Neural progenitor cell (in vitro differentiated cells): ENCODE results near the gene NELFCD. TPM values are rescaled to one million over a fixed set of nuclear protein-coding genes. Genes with fewer than 3 reads are reported as not detected.
A peak's percentile ranks its signal among the peaks of the same experiment; 100 is the strongest.

Experiments used
- DNase-seq: peaks from one replicate; pipeline ENCODE4 v3.0.0-alpha.2; 2016; ENCODE audit warnings: low spot score
- H2AFZ ChIP-seq: fragments of 200-600 bp; sonication (generic); replicated peaks from 2 replicates; pipeline ENCODE4 v1.6.1; 2016; ENCODE audit warnings: antibody characterized with exemption
- H3F3A ChIP-seq: fragments of 200-600 bp; sonication (generic); 2 replicates; pipeline ENCODE4 v1.6.1; 2016; ENCODE audit warnings: antibody characterized with exemption, low read depth
- H3K27ac ChIP-seq: fragments of 200-600 bp; sonication (generic); 2 replicates; pipeline ENCODE4 v1.5.1; 2016; ENCODE audit warnings: mild to moderate bottlenecking
- H3K27me3 ChIP-seq: fragments of 200-600 bp; sonication (generic); 2 replicates; pipeline ENCODE4 v1.6.1; 2016; ENCODE audit warnings: mild to moderate bottlenecking, moderate library complexity
- H3K36me3 ChIP-seq: fragments of 200-600 bp; sonication (generic); 2 replicates; pipeline ENCODE4 v1.5.1; 2016
- H3K4me1 ChIP-seq: fragments of 200-600 bp; sonication (generic); 2 replicates; pipeline ENCODE4 v1.6.1; 2016; ENCODE audit warnings: mixed run types
- H3K4me2 ChIP-seq: fragments of 200-600 bp; sonication (generic); 2 replicates; pipeline ENCODE4 v1.6.1; 2016
- H3K4me3 ChIP-seq: fragments of 200-600 bp; sonication (generic); 2 replicates; pipeline ENCODE4 v1.5.1; 2016
- H3K79me2 ChIP-seq: fragments of 200-600 bp; sonication (generic); 2 replicates; pipeline ENCODE4 v1.6.1; 2016; ENCODE audit warnings: low read depth
- H3K9ac ChIP-seq: fragments of 200-600 bp; sonication (generic); 2 replicates; pipeline ENCODE4 v1.6.1; 2016
- H3K9me3 ChIP-seq: fragments of 200-600 bp; sonication (generic); 2 replicates; pipeline ENCODE4 v1.5.1; 2016; ENCODE audit warnings: low read depth
- H4K20me1 ChIP-seq: fragments of 200-600 bp; sonication (generic); 2 replicates; pipeline ENCODE4 v1.6.1; 2016; ENCODE audit warnings: low read depth
- H3K27ac Mint-ChIP-seq: 3 replicates; pipeline ENCODE4 v1.8.0; 2021; ENCODE audit warnings: mixed read lengths
- H3K27me3 Mint-ChIP-seq: 2 replicates; pipeline ENCODE4 v1.8.0; 2022; ENCODE audit warnings: low read depth, mild to moderate bottlenecking, inconsistent platforms, moderate library complexity, mixed read lengths; ENCODE audit not compliant: insufficient read depth
- H3K36me3 Mint-ChIP-seq: 3 replicates; pipeline ENCODE4 v1.8.0; 2021; ENCODE audit warnings: mixed read lengths
- H3K4me1 Mint-ChIP-seq: 3 replicates; pipeline ENCODE4 v1.8.0; 2021; ENCODE audit warnings: mixed read lengths
- H3K4me3 Mint-ChIP-seq: 3 replicates; pipeline ENCODE4 v1.8.0; 2021; ENCODE audit warnings: mild to moderate bottlenecking, moderate library complexity, mixed read lengths
- H3K9me3 Mint-ChIP-seq: 3 replicates; pipeline ENCODE4 v1.8.0; 2020; ENCODE audit warnings: mixed read lengths
- CTCF ChIP-seq: fragments of 200-600 bp; sonication (generic); IDR thresholded peaks from 2 replicates; pipeline ENCODE4 v1.5.1; 2017; ENCODE audit warnings: antibody characterized with exemption, mild to moderate bottlenecking
- EZH2 ChIP-seq: fragments of 200-600 bp; sonication (generic); IDR thresholded peaks from 2 replicates; pipeline ENCODE4 v1.6.1; 2017; ENCODE audit warnings: antibody characterized with exemption, mild to moderate bottlenecking, moderate library complexity
- EZH2phosphoT487 ChIP-seq: fragments of 200-600 bp; sonication (generic); IDR thresholded peaks from 2 replicates; pipeline ENCODE4 v1.6.1; 2017; ENCODE audit warnings: antibody characterized with exemption
- total RNA-seq: library from RNA; depleted of rRNA; stranded (reverse); fragments of >200 nt; gene quantifications from 2 replicates; pipeline ENCODE4 v1.2.3, GENCODE V29; 2015; ENCODE audit warnings: low replicate concordance

Gene NELFCD
- total RNA-seq, 1 donor from 2014 or later = 58.9 TPM

DNA sequence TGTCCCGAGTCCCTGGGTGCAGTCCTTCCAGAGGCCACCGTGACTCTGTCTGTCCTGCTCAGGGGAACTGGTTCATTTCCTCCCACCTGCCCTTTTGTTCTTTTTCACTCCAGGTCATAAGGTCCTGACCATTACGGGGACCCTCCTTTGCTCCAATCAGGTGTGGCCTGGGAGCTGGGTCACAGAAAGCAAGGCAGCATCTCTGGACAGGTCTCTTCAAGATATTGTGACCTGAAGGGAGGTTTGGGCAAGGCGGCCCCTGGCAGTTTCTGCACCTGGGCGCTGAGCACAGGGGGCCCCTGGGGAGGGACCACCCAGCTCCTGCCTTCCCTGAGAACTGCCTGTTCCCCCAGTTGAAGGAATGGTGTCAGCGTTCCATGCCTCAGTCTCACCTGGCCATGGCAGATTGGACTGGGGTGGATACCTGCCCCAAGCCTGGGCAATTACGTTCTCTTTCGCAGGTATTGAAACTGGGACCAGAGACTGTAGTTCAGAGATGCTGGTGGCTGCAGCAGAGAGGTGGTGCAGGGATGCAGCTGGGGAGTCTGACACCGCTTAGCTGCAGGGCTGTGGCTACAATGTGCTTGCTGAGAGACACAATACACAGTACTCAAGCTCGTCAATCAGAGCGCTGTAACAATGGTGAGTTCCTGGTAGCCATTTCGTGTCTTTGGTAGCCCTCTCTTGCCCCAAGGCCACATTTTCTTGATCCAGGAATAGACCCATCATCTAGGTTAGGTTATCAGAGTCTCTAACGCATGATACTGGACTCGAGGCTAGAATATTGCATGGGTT is 15.6 kb upstream of the NELFCD start:
- H3K27me3 ChIP-seq = no peaks in the 10 kb centered on the region
- TF ChIP-seq EZH2phosphoT487 = no peak
- TF ChIP-seq CTCF = no peak
- TF ChIP-seq EZH2 = no peak
- DNase-seq = peak; percentile 54
- H3K79me2 ChIP-seq = no peaks in the 10 kb centered on the region
- no peaks in the 10 kb centered on the region for H4K20me1 ChIP-seq
- Mint-ChIP-seq H3K27ac (no peak overlapping the region), H3K9me3 (peaks cover 20% of the 10 kb centered on the region), H3K4me3 (no peak overlapping the region), H3K4me1 (peaks cover 3% of the 10 kb centered on the region), H3K27me3 (peaks cover 7% of the 10 kb centered on the region), H3K36me3 (no peaks in the 10 kb centered on the region)
- H3F3A ChIP-seq = no peaks in the 10 kb centered on the region
- H2AFZ ChIP-seq = no peak overlapping the region
- no peak overlapping the region for H3K27ac ChIP-seq
- no peak overlapping the region for H3K4me3 ChIP-seq
- no peak overlapping the region for H3K4me2 ChIP-seq
- H3K4me1 ChIP-seq = peaks cover 10% of the 10 kb centered on the region
- peaks cover 4% of the 10 kb centered on the region for H3K9me3 ChIP-seq
- H3K9ac ChIP-seq = no peak overlapping the region
- no peaks in the 10 kb centered on the region for H3K36me3 ChIP-seq

GRCh38 chr20:58967652-58968429 is 13.2 kb upstream of the NELFCD start:
- H3K4me3 Mint-ChIP-seq = no peak overlapping the region
- no peaks in the 10 kb centered on the region for H3K36me3 ChIP-seq
- DNase-seq = no peak
- H3K36me3 Mint-ChIP-seq = no peaks in the 10 kb centered on the region
- H3K27ac Mint-ChIP-seq = no peak overlapping the region
- no peak overlapping the region for H2AFZ ChIP-seq
- peaks cover 19% of the 10 kb centered on the region for H3K9me3 Mint-ChIP-seq
- H4K20me1 ChIP-seq = no peaks in the 10 kb centered on the region
- TF ChIP-seq EZH2 (no peak), CTCF (no peak), EZH2phosphoT487 (no peak)
- H3K4me3 ChIP-seq = no peak overlapping the region
- peaks cover 7% of the 10 kb centered on the region for H3K27me3 Mint-ChIP-seq
- no peaks in the 10 kb centered on the region for H3F3A ChIP-seq
- no peaks in the 10 kb centered on the region for H3K27me3 ChIP-seq
- no peak overlapping the region for H3K27ac ChIP-seq
- no peaks in the 10 kb centered on the region for H3K79me2 ChIP-seq
- H3K9ac ChIP-seq = no peak overlapping the region
- H3K9me3 ChIP-seq = peaks cover 4% of the 10 kb centered on the region
- no peak overlapping the region for H3K4me2 ChIP-seq
- H3K4me1 Mint-ChIP-seq = peaks cover 3% of the 10 kb centered on the region
- H3K4me1 ChIP-seq = peaks cover 10% of the 10 kb centered on the region

GRCh38 chr20:58969439-58969838 is 11.6 kb upstream of the NELFCD start:
- H3K27ac Mint-ChIP-seq = no peak overlapping the region

More at GRCh38 chr20:58969439-58969838, 11.6 kb upstream of the NELFCD start:
- H4K20me1 ChIP-seq = no peaks in the 10 kb centered on the region
- Mint-ChIP-seq H3K4me1 (peaks cover 3% of the 10 kb centered on the region), H3K27me3 (peaks cover 4% of the 10 kb centered on the region), H3K36me3 (no peaks in the 10 kb centered on the region), H3K4me3 (no peak overlapping the region), H3K9me3 (peaks cover 13% of the 10 kb centered on the region)
- H3K4me1 ChIP-seq = peaks cover 10% of the 10 kb centered on the region
- DNase-seq = no peak
- TF ChIP-seq CTCF (no peak), EZH2 (no peak), EZH2phosphoT487 (no peak)
- H3K4me2 ChIP-seq = no peak overlapping the region
- no peaks in the 10 kb centered on the region for H3K79me2 ChIP-seq
- H3K27me3 ChIP-seq = no peaks in the 10 kb centered on the region
- H3K36me3 ChIP-seq = no peaks in the 10 kb centered on the region
- H2AFZ ChIP-seq = no peak overlapping the region
- H3F3A ChIP-seq = no peaks in the 10 kb centered on the region
- no peak overlapping the region for H3K4me3 ChIP-seq
- no peak overlapping the region for H3K9ac ChIP-seq
- H3K27ac ChIP-seq = no peak overlapping the region
- peaks cover 4% of the 10 kb centered on the region for H3K9me3 ChIP-seq
